HCT116 (cell line): ENCODE results near the gene MRPL50. TPM values are rescaled to one million over a fixed set of nuclear protein-coding genes. Genes with fewer than 3 reads are reported as not detected.

ENCODE experiments used
- ATAC-seq: fragments of 200-7000 bp; cut with Tn5 transposase; 2 replicates; pipeline ENCODE4 v1.9.1; 2020; ENCODE audit warnings: mild to moderate bottlenecking, moderate library complexity
- BruUV-seq: library from RNA; stranded (reverse); fragments of 400-500 nt; replicated peaks from 2 replicates; lab custom pipeline; 2021; lab: Mats Ljungman, UMichigan
- CTCF ChIA-PET: fragments of 300-600 bp; sonication (Branson Sonifier 250); formaldehyde crosslinking; loops from one replicate; lab custom pipeline; 2021; ENCODE audit warnings: antibody characterized with exemption; lab: Charles Lee
- POLR2A ChIA-PET: fragments of 300-600, 350-600 bp; sonication (Branson Sonifier 250); formaldehyde crosslinking; loops from one replicate; lab custom pipeline; 2021; ENCODE audit warnings: antibody characterized with exemption; lab: Charles Lee
- RAD21 ChIA-PET, 2 experiments: fragments of 300-600 bp; sonication (Branson Sonifier 250); formaldehyde crosslinking; loops; one replicate each; lab custom pipeline; 2023; ENCODE audit warnings: low total read pairs in 2 of 2; ENCODE audit not compliant: uncharacterized antibody in 2 of 2, unreplicated experiment in 2 of 2, low non-redundant PET in 1 of 2; lab: Charles Lee
- DNase-seq: peaks from one replicate; pipeline ENCODE4 v3.0.0-alpha.2; 2010; ENCODE audit warnings: low read depth, low spot score
- H2AFZ ChIP-seq: fragments of 200-600 bp; shearing (Covaris generic), sonication (generic); 2 replicates; pipeline ENCODE4 v1.6.1; 2017; ENCODE audit warnings: low read depth, mixed run types, mixed read lengths, antibody characterized with exemption, low read length; ENCODE audit not compliant: poor library complexity, severe bottlenecking
- H3K27ac ChIP-seq: 2 replicates; pipeline ENCODE4 v1.5.1; 2012; ENCODE audit warnings: low read depth, low read length
- H3K27me3 ChIP-seq: fragments of 200-600 bp; sonication (generic); 2 replicates; pipeline ENCODE4 v1.6.1; 2016; ENCODE audit warnings: mixed run types, low read length, mixed read lengths; ENCODE audit not compliant: insufficient read depth
- H3K36me3 ChIP-seq, 2 experiments: fragments of 200-500 bp in 1 of 2; fragments of 200-600 bp in 1 of 2; sonication (Bioruptor generic) in 1 of 2; sonication (generic) in 1 of 2; 2 replicates each; pipeline versions ENCODE4 v1.5.1 to v1.6.1; 2014 to 2016; ENCODE audit warnings: low read length in 2 of 2, inconsistent platforms in 1 of 2, mixed read lengths in 1 of 2, mixed run types in 1 of 2; ENCODE audit not compliant: insufficient read depth in 2 of 2, control insufficient read depth in 1 of 2
- H3K4me1 ChIP-seq, 2 experiments: fragments of 200-600 bp in 1 of 2; sonication (generic) in 1 of 2; 2 replicates each; pipeline versions ENCODE4 v1.5.1 to v1.6.1; 2012 to 2017; ENCODE audit warnings: low read length in 2 of 2, inconsistent platforms in 1 of 2, mild to moderate bottlenecking in 1 of 2, mixed read lengths in 1 of 2, mixed run types in 1 of 2, moderate library complexity in 1 of 2; ENCODE audit not compliant: insufficient read depth in 2 of 2, control insufficient read depth in 1 of 2
- H3K4me2 ChIP-seq: fragments of 200-600 bp; sonication (generic); 2 replicates; pipeline ENCODE4 v1.6.1; 2017; ENCODE audit warnings: mixed run types, low read length, mixed read lengths
- H3K4me3 ChIP-seq, 2 experiments: fragments of 200-600 bp in 1 of 2; sonication (generic) in 1 of 2; replicated peaks in 1 of 2; 2 replicates each; pipeline ENCODE4 v1.5.1; 2011 to 2016; ENCODE audit warnings: low read length in 2 of 2, control low read depth in 1 of 2, low read depth in 1 of 2, mild to moderate bottlenecking in 1 of 2, mixed read lengths in 1 of 2, mixed run types in 1 of 2
- H3K79me2 ChIP-seq: fragments of 200-600 bp; sonication (generic); 2 replicates; pipeline ENCODE4 v1.6.1; 2017; ENCODE audit warnings: mild to moderate bottlenecking, mixed run types, low read length, moderate library complexity, mixed read lengths; ENCODE audit not compliant: insufficient read depth
- H3K9ac ChIP-seq: fragments of 200-600 bp; sonication (generic); 2 replicates; pipeline ENCODE4 v1.6.1; 2016; ENCODE audit warnings: low read length, mixed read lengths
- H3K9me2 ChIP-seq: fragments of 200-600 bp; sonication (generic), shearing (Covaris generic); 2 replicates; pipeline ENCODE4 v1.6.1; 2017; ENCODE audit warnings: mixed run types, mild to moderate bottlenecking, moderate library complexity; ENCODE audit not compliant: insufficient read depth
- H3K9me3 ChIP-seq, 2 experiments: fragments of 200-500 bp in 1 of 2; fragments of 200-600 bp in 1 of 2; sonication (Bioruptor generic) in 1 of 2; sonication (generic) in 1 of 2; 2 replicates each; pipeline ENCODE4 v1.6.1; 2014 to 2017; ENCODE audit warnings: low read length in 2 of 2, mixed read lengths in 2 of 2, inconsistent platforms in 1 of 2, low read depth in 1 of 2, mild to moderate bottlenecking in 1 of 2, mixed run types in 1 of 2, moderate library complexity in 1 of 2; ENCODE audit not compliant: control insufficient read depth in 1 of 2, insufficient read depth in 1 of 2
- H4K20me1 ChIP-seq: fragments of 200-600 bp; sonication (generic), shearing (Covaris generic); 2 replicates; pipeline ENCODE4 v1.6.1; 2017; ENCODE audit warnings: mixed run types, mild to moderate bottlenecking, moderate library complexity; ENCODE audit not compliant: insufficient read depth
- CBX3 ChIP-seq: IDR thresholded peaks from 2 replicates; pipeline ENCODE4 v1.6.1; 2012; ENCODE audit warnings: low read depth
- EGR1 ChIP-seq: IDR thresholded peaks from 2 replicates; pipeline ENCODE4 v1.6.1; 2012; ENCODE audit warnings: low read depth
- FOSL1 ChIP-seq: IDR thresholded peaks from 2 replicates; pipeline ENCODE4 v1.6.1; 2012; ENCODE audit warnings: low read depth
- JUND ChIP-seq: IDR thresholded peaks from 2 replicates; pipeline ENCODE4 v1.6.1; 2012
- MAX ChIP-seq: IDR thresholded peaks from 2 replicates; pipeline ENCODE4 v1.6.1; 2012
- POLR2A ChIP-seq: IDR thresholded peaks from 2 replicates; pipeline ENCODE4 v1.7.0; 2011; ENCODE audit warnings: borderline replicate concordance; ENCODE audit not compliant: insufficient read depth, insufficient read length; ENCODE audit errors: extremely low read depth
- POLR2AphosphoS5 ChIP-seq: IDR thresholded peaks from 2 replicates; pipeline ENCODE4 v1.6.1; 2011; ENCODE audit warnings: mild to moderate bottlenecking, low read depth, low read length, moderate library complexity
- SRF ChIP-seq: IDR thresholded peaks from 2 replicates; pipeline ENCODE4 v1.6.1; 2012; ENCODE audit warnings: low read depth
- TCF7L2 ChIP-seq: IDR thresholded peaks from 2 replicates; pipeline ENCODE4 v1.7.0; 2011; ENCODE audit warnings: borderline replicate concordance, inconsistent platforms; ENCODE audit not compliant: insufficient read depth, insufficient read length; ENCODE audit errors: extremely low read depth
- YY1 ChIP-seq: IDR thresholded peaks from 2 replicates; pipeline ENCODE4 v1.6.1; 2011; ENCODE audit warnings: low read length, low read depth, moderate library complexity, mild to moderate bottlenecking; ENCODE audit not compliant: insufficient replicate concordance; ENCODE audit errors: extremely low read depth
- ZBTB33 ChIP-seq: IDR thresholded peaks from 2 replicates; pipeline ENCODE4 v1.6.1; 2011; ENCODE audit warnings: mild to moderate bottlenecking, low read length, moderate library complexity; ENCODE audit not compliant: insufficient replicate concordance; ENCODE audit errors: extremely low read depth
- ZNF274 ChIP-seq: fragments of 200-500 bp; sonication (Bioruptor generic); IDR thresholded peaks from 2 replicates; pipeline ENCODE4 v1.6.1; 2014; ENCODE audit warnings: mild to moderate bottlenecking, low read depth, low read length, inconsistent platforms
- intact Hi-C: fragments of 100-400 bp; cut with micrococcal nuclease; formaldehyde crosslinking; loops from 2 replicates; pipeline ENCODE4 v1.10.0; 2022
- total RNA-seq: library from RNA; stranded (reverse); gene quantifications from one replicate; pipeline ENCODE4 v1.2.1, GENCODE V29; 2021; ENCODE audit not compliant: unreplicated experiment

The MRPL50 gene
- total RNA-seq, 1 experiment from 2014 or later, result 14.6 TPM

- Histone ChIP-seq H2AFZ (no peak overlapping the region), H3K36me3 (peaks cover 56 to 67% of the 10 kb centered on the region in 2 experiments)
- RAD21 ChIA-PET, result no interaction called here
- TF ChIP-seq YY1 (no peak), MAX (no peak), JUND (no peak), FOSL1 (no peak), TCF7L2 (no peak), POLR2A (no peak), CBX3 (no peak), ZNF274 (no peak), SRF (no peak), POLR2AphosphoS5 (no peak), EGR1 (no peak), ZBTB33 (no peak)
- TF ChIP-seq, all 23 proteins: peak for 0
- no peak overlapping the region for H3K4me2 ChIP-seq
- peaks cover 5 to 20% of the 10 kb centered on the region in 2 experiments; a peak in 3 of 4 replicates for H3K9me3 ChIP-seq
- peaks cover 3 to 7% of the 10 kb centered on the region in 2 experiments; a peak in 3 of 4 replicates for H3K4me1 ChIP-seq
- no peaks in the 10 kb centered on the region for H3K27me3 ChIP-seq
- no peaks in the 10 kb centered on the region for H4K20me1 ChIP-seq
- no peak overlapping the region for H3K4me3 ChIP-seq
- DNase-seq (no peak), ATAC-seq (no peak)
- H3K79me2 ChIP-seq, result peaks cover 25% of the 10 kb centered on the region
- ChIA-PET CTCF (interaction anchor here (0.6 kb wide), 1 partner anchor 15 kb away, joined by 3 read pairs; no protein-coding TSS in a partner anchor), POLR2A (no interaction called here)
- no peak overlapping the region for H3K9ac ChIP-seq
- no peaks in the 10 kb centered on the region for H3K9me2 ChIP-seq
- BruUV-seq, result no TSS peak
- H3K27ac ChIP-seq, result no peak overlapping the region
- intact Hi-C loops, result no loop called here
Measured at GRCh38 chr9:101403516-101404285, 5.3 kb upstream of the MRPL50 start.
